ENCODE measurements around the gene CDK11A.

The CDK11A gene

GRCh38 chr1:1761504-1762376, 37.6 kb upstream of the CDK11A start:
- no peak for TF ChIP-seq CTCF (IDR thresholded peaks at IDR 0.05; ENCODE audit: insufficient read depth, missing control alignments)
- no peak for DNase-seq (ENCODE audit: insufficient read length, low spot score)
- FAIRE-seq: no peak

GRCh38 chr1:1760715-1761114, 36.6 kb upstream of the CDK11A start:
- TF ChIP-seq CTCF (IDR thresholded peaks at IDR 0.05; ENCODE audit: insufficient read depth, missing control alignments): no peak
- DNase-seq (ENCODE audit: insufficient read length, low spot score) (no peak), FAIRE-seq (no peak)

GRCh38 chr1:1760345-1760650, 36.1 kb upstream of the CDK11A start:
- no peak for TF ChIP-seq CTCF (IDR thresholded peaks at IDR 0.05; ENCODE audit: insufficient read depth, missing control alignments)
- no peak for FAIRE-seq
- no peak for DNase-seq (ENCODE audit: insufficient read length, low spot score)

GRCh38 chr1:1759456-1760344, 35.5 kb upstream of the CDK11A start:
- FAIRE-seq: no peak
- DNase-seq (ENCODE audit: insufficient read length, low spot score): no peak
- TF ChIP-seq CTCF (IDR thresholded peaks at IDR 0.05; ENCODE audit: insufficient read depth, missing control alignments): no peak

GRCh38 chr1:1758692-1759455, 34.7 kb upstream of the CDK11A start:
- FAIRE-seq: no peak
- no peak for TF ChIP-seq CTCF (IDR thresholded peaks at IDR 0.05; ENCODE audit: insufficient read depth, missing control alignments)
- DNase-seq (ENCODE audit: insufficient read length, low spot score): no peak

- TF ChIP-seq CTCF (IDR thresholded peaks at IDR 0.05; ENCODE audit: insufficient read depth, missing control alignments): no peak
- no peak for DNase-seq (ENCODE audit: insufficient read length, low spot score)
Measured at GRCh38 chr1:1758059-1758621, 34.0 kb upstream of the CDK11A start.

More at GRCh38 chr1:1758059-1758621, 34.0 kb upstream of the CDK11A start:
- no peak for FAIRE-seq
